RPMI8226 (cell line): ENCODE measurements around the gene ERAS.

Experiments
- DNase-seq: peaks from one replicate; pipeline ENCODE4 v3.0.0-alpha.2; 2015

ERAS gene

GRCh38 chrX:48826135-48826875, at the start of gene ERAS:
Gene ERAS (plus strand): TSS chrX:48826513. CDS start chrX:48829124, 2,611 bp downstream.
- no peak for DNase-seq

DNA sequence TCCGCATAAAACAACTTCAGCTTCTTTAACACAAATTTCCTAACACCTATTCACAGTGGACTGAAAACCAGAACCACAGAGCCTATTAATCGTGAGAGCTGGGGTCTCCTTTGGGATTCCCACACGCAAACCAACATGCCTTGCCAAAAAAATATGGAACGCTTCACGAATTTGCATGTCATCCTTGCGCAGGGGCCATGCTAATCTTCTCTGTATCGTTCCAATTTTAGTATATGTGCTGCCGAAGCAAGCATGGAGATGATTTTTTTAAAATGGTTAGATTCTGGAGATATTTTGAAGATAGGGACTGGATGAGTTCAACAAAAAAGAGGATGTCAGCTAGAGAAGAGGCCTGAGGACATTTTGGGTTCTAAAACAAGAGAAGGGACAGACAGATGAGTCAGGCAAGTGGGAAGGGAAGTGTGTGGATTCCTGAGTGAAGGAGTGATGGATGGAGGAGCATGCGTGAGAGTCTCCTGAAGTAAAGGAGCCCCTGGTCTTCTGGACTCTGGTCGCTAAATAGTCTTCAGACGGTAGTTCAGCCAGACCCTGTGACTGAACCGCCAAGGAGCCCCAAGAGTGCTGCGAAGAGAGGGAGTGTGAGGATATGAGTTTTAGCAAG, 49.4 kb upstream of the ERAS start:
- no peak for DNase-seq

GRCh38 chrX:48779399-48779798, 46.9 kb upstream of the ERAS start:
- no peak for DNase-seq

GRCh38 chrX:48781705-48782104, 44.6 kb upstream of the ERAS start:
- no peak for DNase-seq

GRCh38 chrX:48782216-48782615, 44.1 kb upstream of the ERAS start:
- DNase-seq, result no peak

GRCh38 chrX:48782795-48783194, 43.5 kb upstream of the ERAS start:
- DNase-seq, result no peak

DNA sequence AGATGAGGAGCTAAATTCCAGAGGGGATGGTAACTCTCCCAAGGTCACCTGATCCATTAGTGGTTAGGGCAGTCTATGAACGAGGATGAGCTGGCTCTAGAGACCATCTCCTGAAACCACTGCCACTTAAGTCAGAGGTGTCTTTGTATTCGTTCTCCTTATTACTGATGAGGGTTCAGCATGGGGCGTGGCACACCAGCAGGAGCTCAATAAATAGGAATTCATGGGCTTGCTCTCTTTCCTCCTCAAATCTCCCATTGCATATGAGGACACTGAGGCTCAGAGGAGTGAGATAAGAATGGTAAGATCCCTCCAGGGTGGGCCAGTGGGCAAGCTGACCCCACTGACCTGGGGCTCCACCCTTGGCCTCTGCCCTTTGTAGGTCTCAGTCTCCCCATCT, 41.6 kb upstream of the ERAS start:
- no peak for DNase-seq

GRCh38 chrX:48785186-48785539, 41.1 kb upstream of the ERAS start:
- DNase-seq, result no peak

DNA sequence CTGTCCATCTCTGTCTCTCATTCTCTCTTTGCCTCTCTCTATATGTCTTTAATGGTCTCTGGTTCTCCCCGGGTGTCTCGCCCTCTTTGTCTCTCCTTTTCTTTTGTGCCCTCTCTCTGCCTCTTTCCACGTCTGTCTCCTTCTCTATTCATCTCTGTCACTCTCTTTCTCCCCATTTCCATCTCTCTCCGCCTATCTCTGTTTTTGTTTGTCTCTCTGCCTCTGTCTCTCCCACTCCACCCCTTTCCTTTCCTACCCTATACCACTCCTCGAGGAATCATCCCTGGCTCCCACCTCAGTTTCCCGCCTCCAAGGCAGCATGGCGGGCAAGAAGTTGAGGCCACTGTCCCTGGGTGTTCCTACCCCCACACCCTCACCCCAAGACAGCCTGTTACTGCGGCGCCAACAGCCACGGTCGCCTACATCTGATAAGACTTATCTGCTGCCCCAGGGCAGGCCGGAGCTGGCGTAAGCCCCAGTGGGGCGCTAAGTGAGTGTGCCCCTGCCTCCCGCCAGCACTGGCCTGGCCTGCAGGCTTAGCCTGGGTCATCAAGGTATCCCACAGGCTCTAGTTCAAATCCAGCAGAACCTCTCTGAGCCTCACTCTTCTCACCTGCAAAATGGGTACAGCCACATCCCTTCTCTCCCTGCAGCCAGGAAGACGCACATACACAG, 40.6 kb upstream of the ERAS start:
- DNase-seq, result no peak

GRCh38 chrX:48786341-48786800, 39.9 kb upstream of the ERAS start, which contains the start of gene GATA1:
Gene GATA1 (plus strand): TSS chrX:48786590. CDS start chrX:48791110, 4,520 bp downstream.
- no peak for DNase-seq

DNA sequence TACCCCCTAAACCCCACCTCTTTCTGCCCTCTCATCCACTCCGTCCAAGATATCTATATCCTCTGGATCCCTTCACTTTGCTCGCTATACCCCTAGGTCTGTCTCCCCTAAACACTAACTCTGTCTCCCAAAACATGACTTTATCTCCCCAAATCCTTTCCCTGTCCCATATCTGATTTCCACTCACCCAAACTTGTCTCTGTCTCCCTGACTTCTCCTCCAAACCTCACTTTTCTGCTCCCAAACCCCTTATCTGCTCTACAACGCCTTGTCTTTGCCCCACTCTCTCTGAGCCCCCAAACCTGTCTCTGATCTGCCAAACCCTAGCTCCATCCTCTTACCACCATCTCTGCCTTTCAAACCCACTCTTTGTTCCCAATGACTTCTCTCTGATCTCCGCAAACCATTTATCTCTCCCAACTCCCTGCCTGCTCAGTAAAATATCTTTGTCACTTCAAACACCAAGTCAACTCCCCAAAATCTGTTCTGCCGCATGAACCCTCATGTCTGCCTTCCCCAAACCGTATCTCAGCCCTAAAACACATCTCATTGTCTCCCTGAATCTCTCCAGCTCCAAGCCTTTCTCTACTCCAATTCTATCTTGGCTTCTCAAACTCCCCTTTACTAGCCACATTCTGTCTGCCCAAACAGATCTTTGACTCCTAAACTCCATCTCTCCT, 39.3 kb upstream of the ERAS start:
- DNase-seq, result no peak

DNA sequence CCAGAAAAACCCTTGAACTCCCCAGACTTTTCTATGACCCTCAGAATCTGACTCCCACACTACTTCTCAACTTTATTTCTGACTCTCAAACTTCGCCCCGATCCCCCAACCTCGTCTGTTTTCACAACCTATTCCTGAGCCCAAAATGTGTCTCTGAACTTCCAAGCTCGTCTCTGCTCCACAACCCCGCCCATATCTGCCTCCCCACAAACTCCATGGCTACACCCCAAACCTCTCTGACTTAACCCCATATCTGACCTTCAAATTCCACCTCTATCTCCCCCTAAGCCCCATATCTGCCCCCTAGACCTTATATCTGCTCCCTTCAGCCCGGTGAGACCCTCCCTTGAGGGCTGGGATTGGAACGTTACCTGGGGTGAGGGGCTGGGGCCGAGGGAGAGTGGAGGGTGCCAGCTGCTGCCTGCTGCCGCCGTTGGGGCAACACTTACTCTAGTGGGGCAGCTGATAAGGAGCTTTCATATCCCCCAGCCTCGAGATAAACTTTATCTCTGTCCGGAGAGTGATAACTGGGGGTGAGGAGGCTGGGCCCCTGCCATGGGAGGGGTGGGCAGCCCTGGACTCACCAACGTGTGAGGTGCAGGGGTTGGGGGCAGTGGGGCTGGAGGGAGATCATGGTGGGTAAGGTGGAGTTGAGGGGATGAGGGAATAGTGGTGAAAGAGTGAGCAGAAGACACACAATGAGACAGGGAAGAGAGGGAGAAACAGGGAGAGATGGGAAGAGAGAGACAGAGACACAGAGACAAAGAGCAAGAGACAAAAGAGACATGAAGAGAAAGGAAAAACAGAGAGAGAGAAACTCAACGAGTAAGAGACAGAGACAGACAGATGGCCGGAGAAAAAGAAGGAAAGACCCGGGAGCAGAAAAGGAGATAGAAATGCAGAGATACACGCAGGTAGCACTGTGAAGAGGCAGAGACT, 38.5 kb upstream of the ERAS start:
- DNase-seq, result no peak

DNA sequence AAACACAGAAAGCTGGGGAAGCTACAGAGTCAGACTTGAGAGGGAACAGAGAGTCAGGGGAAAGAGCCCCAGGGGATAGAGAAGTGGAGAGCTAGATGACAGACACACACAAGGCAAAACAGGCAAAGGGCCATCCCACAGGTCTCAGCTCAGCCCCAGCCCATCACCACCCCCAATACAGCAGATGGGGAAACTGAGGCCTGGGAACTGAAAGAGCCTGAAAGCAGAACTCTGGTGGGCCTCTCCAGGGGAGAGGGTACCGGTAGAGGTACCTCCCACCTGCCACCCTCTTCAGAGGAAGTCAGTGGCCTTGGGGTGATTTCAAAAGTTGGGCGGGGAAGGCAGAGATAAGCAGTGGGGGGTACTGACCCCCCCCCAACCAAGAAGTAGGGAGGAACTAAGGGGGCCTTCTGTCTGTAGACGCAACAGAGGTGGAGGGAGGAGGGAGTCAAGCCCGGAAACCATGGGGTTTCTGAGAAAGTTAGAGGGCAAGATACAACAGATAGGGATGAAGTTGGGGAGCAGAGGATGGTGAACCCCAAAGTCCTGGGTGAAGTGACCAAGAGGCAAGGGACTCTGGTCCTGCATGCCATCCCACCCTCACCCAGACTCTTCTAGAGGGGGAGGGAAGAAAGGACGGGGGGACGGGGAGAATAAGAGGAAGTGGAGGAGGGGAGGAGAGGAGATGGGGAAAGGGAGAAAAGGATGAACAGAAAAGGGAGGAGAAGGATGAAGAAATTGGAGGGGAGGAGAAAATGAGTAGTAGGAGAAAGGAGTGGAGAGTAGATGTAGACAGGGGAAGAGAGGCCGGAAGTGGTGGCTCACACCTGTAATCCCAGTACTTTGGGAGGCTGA, 36.7 kb upstream of the ERAS start:
- DNase-seq, result no peak

- DNase-seq, result no peak
Observed at GRCh38 chrX:48790477-48790876, 35.8 kb upstream of the ERAS start.

GRCh38 chrX:48791063-48791820, 35.1 kb upstream of the ERAS start:
- DNase-seq, result no peak

GRCh38 chrX:48792219-48792618, 34.1 kb upstream of the ERAS start:
- DNase-seq, result no peak

DNA sequence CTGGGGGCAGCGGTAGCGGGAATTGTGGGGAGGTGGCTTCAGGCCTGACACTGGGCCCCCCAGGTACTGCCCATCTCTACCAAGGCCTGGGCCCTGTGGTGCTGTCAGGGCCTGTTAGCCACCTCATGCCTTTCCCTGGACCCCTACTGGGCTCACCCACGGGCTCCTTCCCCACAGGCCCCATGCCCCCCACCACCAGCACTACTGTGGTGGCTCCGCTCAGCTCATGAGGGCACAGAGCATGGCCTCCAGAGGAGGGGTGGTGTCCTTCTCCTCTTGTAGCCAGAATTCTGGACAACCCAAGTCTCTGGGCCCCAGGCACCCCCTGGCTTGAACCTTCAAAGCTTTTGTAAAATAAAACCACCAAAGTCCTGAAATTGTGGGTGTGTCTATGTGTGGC, 32.4 kb upstream of the ERAS start:
- no peak for DNase-seq

- no peak for DNase-seq
Observed at GRCh38 chrX:48794340-48794910, 31.9 kb upstream of the ERAS start.

DNA sequence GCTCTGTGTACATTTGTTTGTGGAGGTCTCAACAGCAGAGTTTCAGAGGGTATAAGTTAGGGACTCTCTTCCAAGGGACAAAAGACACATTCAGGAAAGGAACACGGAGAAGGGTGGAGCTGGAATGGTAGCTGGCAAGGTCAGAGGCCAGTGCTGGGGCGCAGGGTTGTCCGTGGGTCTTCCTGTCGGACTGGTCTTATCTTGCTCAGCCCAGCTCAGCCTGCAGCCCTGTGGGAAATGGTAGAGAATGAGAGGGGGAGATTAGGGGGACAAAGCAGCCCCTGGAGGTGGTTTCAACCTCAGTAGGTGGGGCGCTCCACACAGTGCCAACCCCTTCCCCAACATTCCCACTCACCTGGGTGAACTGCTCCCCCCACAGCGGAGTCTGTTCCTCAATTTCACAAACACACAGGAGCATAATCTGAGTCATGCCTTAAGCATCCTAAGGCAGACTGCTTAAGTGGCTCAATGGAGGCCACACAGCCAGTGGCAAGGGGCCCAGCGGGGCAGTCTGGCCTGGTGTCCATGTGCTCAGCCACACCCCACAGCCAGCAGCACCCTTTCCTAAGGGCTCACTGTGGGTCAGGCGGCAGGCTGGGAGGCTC, 31.3 kb upstream of the ERAS start:
- DNase-seq, result no peak

GRCh38 chrX:48798318-48798717, 28.0 kb upstream of the ERAS start:
- no peak for DNase-seq
